IPS-11a (cell line): ENCODE results near the gene PPM1L.

Source experiments
- H3K4me3 ChIP-seq: one replicate; pipeline ENCODE4 v1.5.1; 2013; ENCODE audit warnings: low read depth, low read length, control low read depth

PPM1L gene

DNA sequence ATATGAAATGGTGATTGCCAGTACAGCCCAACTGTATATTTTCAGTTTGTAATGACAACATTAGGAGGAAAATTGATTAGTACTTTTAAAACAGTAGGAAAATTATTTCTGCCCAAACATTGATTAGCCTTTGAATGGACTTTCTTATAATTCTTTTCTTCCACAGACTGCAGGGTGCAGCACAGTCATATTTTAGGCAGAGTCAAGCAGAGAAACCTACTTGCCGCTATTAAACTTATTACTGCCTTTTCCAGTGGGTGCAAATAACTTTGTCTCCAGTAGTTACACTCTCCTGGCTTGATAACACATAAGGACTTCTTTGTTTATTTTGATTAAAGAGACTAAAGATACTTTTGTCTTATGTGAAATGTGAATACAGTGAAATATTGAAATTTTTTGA lies 85.4 kb downstream of the PPM1L start:
- no peak overlapping the region for H3K4me3 ChIP-seq

DNA sequence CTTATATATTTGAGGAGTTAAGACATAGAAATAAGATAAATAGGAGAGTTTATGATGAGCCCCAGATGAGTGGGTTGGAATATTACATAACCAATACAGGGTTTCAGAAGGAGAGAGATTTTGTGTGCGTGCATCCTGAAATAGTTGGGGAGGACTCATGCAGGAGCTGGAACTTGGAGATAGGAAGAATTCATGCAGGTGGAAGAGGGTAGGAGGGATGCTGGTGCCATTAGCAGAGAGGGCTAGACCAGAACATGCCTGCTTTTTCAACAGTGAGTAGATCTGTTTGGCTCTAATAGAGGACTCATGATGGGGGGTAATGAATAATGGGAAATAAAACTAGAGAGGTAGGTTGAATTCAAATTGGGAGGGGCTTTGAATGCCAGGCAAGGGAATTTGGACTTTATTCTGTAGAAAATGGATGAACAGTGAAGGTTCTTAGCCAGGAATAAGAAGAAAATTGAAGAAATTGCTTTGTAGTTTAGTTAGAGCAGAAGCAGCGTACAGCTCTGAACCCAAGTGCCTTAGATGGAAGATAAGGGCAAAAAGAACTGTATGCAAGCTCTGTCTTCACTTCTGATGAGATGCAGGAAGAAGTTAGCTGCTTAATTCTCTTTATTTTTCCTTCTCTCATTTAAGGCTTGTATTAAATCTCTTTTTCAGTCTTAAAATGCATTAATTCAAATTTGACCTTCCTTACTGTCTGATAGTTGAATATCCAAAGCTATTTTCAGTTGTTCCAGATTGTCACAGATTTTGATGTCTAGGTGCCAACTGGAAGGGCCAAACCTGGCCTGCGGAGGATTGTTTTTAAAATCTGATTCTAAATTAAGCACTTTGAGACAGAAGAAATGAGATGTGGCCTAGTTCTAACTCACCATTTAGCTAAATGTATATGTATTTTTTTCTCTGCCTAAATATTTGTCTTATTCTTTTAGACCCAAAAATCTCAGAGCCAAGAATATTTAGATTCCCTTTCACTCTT lies 86.3 kb downstream of the PPM1L start:
- H3K4me3 ChIP-seq = no peak overlapping the region

DNA sequence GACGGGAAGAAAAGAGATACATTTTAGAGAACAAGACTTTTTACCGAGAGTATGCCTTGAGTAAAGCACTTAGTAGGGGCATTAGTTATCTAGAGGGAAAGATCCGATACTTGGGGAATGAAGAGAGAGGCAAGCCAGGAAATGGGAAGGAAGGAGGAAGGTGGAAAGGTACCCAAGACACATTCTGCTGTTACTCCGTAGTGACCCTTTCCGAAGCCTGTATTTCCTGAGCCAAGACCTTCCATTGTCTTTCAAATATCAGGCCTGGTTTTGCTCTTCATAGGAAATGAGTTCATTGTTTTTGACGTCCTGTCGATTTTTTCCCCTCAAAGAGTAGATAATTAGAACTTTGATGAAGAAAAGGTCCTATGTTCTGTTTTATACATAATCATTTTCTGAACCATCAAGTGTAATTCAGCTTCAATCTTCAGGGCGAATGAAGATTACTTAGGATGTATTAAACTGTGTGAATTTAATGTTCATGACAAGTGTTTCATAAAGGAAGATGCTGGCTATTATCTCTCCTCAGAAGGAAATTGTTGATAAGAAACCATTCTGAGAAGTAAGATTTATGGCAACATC lies 95.7 kb downstream of the PPM1L start:
- no peak overlapping the region for H3K4me3 ChIP-seq

GRCh38 chr3:160852856-160853255 lies 96.8 kb downstream of the PPM1L start:
- H3K4me3 ChIP-seq = no peak overlapping the region

GRCh38 chr3:160856450-160856849 lies 100.4 kb downstream of the PPM1L start:
- no peak overlapping the region for H3K4me3 ChIP-seq

GRCh38 chr3:160857476-160858119 lies 101.6 kb downstream of the PPM1L start:
- H3K4me3 ChIP-seq = no peak overlapping the region

GRCh38 chr3:160860346-160860745 lies 104.3 kb downstream of the PPM1L start:
- no peak overlapping the region for H3K4me3 ChIP-seq

GRCh38 chr3:160869825-160870224 lies 113.8 kb downstream of the PPM1L start:
- H3K4me3 ChIP-seq = no peak overlapping the region

GRCh38 chr3:160870327-160870726 lies 114.3 kb downstream of the PPM1L start:
- no peak overlapping the region for H3K4me3 ChIP-seq

DNA sequence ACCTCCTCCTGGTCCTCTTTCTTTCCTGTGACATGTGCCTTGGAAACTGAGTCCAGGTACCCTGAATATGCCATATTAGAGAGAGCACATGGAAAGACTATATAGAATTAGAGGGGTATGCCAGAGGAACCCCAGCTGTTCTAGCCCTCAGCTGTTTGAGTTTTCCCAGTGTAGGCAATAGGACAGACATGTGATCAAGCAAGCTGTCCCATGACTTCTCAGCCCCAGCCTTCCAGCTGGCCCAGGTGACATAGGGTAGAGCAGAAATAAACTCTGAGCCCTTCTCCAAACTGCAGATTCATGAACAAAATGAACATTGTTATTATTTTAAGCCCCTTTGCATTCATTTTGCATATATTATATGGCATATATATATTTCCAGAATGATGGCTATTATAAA lies 118.7 kb downstream of the PPM1L start:
- no peak overlapping the region for H3K4me3 ChIP-seq

DNA sequence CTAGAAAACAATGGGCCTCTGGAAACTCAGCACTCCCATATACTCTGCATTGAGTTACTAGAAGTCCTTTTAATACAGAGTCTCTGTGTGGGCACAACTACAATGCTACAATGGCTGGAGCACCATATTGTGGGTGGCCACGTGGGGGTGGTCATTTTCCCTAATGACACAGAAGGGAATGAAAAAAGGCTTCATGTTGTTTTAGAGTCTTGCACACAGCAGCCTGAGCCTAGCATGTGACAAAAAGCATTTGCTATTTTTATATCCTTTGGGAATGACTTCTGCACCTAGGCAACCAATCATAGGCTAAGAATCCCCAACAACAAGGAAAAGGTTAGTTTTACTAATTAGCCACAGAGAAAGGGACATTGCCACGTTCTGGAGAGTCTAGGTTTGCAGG lies 120.6 kb downstream of the PPM1L start:
- H3K4me3 ChIP-seq = no peak overlapping the region

DNA sequence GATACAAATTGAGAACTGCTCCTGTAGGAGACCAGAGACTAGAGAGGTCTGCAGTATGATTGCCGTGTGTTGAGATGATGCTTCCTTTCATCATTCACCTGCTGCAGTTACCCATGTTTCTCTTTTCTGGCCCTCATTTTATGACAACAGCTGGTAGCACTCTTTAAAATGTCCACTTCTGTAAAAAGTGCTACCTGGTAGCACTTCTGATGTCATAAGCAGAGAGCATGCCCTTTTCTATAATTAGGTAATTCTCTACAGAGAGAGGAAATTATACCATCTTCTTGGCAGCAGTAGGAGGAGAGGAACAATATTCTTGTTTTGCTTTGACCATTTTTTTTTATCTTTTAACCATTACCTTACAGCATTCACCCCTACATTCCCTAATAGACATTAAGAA lies 123.8 kb downstream of the PPM1L start:
- H3K4me3 ChIP-seq = no peak overlapping the region

- no peak overlapping the region for H3K4me3 ChIP-seq
Measured at GRCh38 chr3:160883373-160883772, 127.3 kb downstream of the PPM1L start.

DNA sequence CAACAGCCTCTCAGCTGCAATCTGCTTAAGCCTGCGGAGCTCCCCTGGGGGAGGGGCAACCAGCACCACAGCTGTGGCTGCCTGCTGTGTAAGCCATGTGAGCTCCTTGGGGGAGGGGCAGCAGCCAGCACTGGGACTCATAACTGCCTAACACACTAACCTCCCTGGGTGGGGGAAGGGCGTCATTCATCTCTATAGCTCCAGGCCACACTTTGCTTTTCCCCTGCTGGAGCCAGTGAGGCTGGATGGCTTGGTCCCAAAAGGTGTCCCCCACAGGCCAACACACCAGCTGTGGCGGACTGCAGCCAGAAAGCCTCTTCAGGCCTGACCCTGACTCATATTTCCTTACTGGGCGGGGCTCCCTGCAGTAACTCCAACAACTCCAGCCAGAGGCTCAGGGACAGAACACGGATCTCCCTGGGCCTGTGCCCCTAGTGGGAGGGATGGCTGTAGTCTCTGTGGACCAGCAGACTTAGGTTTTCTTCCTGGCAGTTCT lies 129.8 kb downstream of the PPM1L start:
- H3K4me3 ChIP-seq = no peak overlapping the region

- H3K4me3 ChIP-seq = no peak overlapping the region
Measured at GRCh38 chr3:160886421-160886820, 130.4 kb downstream of the PPM1L start.

DNA sequence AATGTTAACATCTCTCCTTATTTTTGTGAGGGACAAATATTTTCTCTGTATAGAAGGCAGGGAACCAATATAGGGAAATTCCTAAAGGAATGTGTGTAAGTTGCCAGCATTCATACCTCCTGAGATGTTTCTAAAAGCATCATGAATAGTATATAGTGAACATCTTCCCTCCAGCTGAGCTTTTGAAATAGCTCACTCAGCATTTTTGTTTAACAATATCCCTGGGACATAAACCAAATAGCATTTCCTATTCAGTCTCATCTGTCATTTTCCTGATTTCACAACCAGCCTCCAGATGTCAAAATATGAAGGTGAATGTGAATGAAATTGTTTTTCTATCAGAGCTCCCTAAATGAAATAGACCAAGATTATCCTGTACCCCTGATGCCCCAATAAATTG lies 137.2 kb downstream of the PPM1L start:
- H3K4me3 ChIP-seq = no peak overlapping the region

DNA sequence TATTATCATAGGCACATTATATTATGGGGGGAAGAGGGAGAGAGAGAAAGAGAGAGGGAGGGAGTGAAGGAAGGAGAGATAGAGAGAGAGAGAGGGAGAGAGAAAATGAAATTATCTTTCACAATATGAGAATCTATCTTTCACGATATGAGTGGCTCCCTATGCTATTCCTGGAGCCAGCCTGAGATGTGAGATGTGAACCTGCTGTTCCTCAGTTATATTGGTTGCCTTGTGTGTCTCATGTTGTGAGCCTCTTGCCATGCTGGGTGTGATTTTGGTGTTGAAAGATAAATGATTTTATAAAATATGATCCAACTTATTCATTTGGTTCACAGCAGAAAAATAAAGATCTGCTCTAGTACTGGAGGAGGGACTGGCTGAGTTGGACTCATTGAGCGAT lies 148.7 kb downstream of the PPM1L start:
- H3K4me3 ChIP-seq = no peak overlapping the region

GRCh38 chr3:160906646-160907045 lies 150.6 kb downstream of the PPM1L start:
- no peak overlapping the region for H3K4me3 ChIP-seq

GRCh38 chr3:160909917-160910316 lies 153.9 kb downstream of the PPM1L start:
- no peak overlapping the region for H3K4me3 ChIP-seq

DNA sequence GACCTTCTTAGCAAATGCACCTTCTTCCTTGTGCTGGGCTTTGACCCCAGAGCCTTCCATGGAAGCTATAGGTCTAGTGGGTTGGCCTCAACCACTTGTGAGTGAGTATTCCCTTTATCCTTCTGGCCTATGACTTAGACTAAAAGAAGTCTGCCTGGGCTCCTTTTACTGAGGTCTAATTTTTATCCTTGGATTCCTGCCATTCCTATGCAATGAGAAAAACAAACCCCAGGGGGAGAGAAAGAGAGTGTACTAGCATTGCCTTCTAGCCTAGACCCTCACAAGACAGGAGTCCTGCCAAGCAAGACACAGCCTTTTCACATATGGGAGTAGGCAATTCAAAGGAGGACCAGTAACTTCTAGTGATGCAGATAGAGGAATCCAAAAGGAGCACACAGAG lies 155.4 kb downstream of the PPM1L start:
- no peak overlapping the region for H3K4me3 ChIP-seq

DNA sequence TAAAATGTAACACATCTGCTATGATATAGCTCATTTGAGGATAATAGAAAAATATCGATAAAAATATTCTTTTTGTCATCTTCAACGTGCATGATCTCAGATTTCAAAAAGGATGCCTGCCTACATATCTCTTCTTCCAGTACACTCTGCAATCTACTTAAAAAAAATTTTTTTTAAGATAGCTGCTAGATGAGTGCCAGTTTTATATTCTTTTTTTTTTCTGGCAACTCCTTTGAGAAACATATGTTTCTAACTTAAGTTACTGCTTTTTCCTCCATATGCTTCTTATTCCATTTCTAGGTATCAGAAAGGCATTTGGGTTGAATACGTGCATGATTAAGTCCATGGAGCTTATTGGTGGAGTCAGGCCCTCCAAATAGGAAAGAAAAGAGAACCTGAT lies 160.4 kb downstream of the PPM1L start:
- H3K4me3 ChIP-seq = no peak overlapping the region

- H3K4me3 ChIP-seq = no peak overlapping the region
Measured at GRCh38 chr3:160919942-160920341, 163.9 kb downstream of the PPM1L start.
